GM12878 (cell line): ENCODE measurements around the gene KATNA1. TPM values are rescaled to one million over a fixed set of nuclear protein-coding genes. Genes with fewer than 3 reads are reported as not detected.
A peak's percentile ranks its signal among the peaks of the same experiment; 100 is the strongest.

Experiments
- ATAC-seq: fragments of 200-7000 bp; cut with Tn5 transposase; 3 replicates; pipeline ENCODE4 v1.9.1; 2020; ENCODE audit warnings: mild to moderate bottlenecking, moderate library complexity
- BruUV-seq: library from RNA; stranded (reverse); fragments of 400-500 nt; replicated peaks from 2 replicates; lab custom pipeline; 2021; lab: Mats Ljungman, UMichigan
- CTCF ChIA-PET: fragments of 300-600 bp; sonication (Branson Sonifier 250); formaldehyde crosslinking; extraction: SDS; loops from one replicate; lab custom pipeline; 2021; ENCODE audit warnings: inconsistent platforms; lab: Yijun Ruan, JAX
- POLR2A ChIA-PET: fragments of 350-600 bp; formaldehyde crosslinking; extraction: SDS; loops from one replicate; lab custom pipeline; 2021; ENCODE audit warnings: inconsistent platforms; lab: Charles Lee
- RAD21 ChIA-PET: fragments of 300-600 bp; sonication (Branson Sonifier 250); formaldehyde crosslinking; loops from one replicate; lab custom pipeline; 2023; ENCODE audit warnings: antibody characterized with exemption; ENCODE audit not compliant: unreplicated experiment; lab: Charles Lee
- SMC1A ChIA-PET: fragments of 300-600 bp; sonication (Branson Sonifier 250); formaldehyde crosslinking; loops from one replicate; lab custom pipeline; 2023; ENCODE audit not compliant: unreplicated experiment, uncharacterized antibody; lab: Charles Lee
- DNase-seq: peaks from one replicate; pipeline ENCODE4 v3.0.0-alpha.2; 2011; ENCODE audit warnings: low read depth, low spot score
- FAIRE-seq: peaks from 3 replicates; lab custom pipeline; 2011; peaks lifted over from hg19 to GRCh38; lab: Jason Lieb, UNC
- H2AFZ ChIP-seq: 2 replicates; pipeline ENCODE4 v1.6.0; 2011; ENCODE audit warnings: low read depth, low read length, control low read depth; ENCODE audit not compliant: control insufficient read depth
- H3K27ac ChIP-seq: 2 replicates; pipeline ENCODE4 v1.5.1; 2011; ENCODE audit warnings: control low read depth; ENCODE audit not compliant: control insufficient read depth, insufficient read depth
- H3K27me3 ChIP-seq, 2 experiments: replicated peaks in 1 of 2; 2 replicates each; pipeline versions ENCODE4 v1.6.0 to v1.6.1; 2011; ENCODE audit warnings: low read length in 1 of 2; ENCODE audit not compliant: control insufficient read depth in 2 of 2, insufficient read depth in 2 of 2
- H3K36me3 ChIP-seq, 2 experiments: 2 replicates each; pipeline ENCODE4 v1.5.1; 2011; ENCODE audit warnings: low read length in 1 of 2; ENCODE audit not compliant: control insufficient read depth in 2 of 2, insufficient read depth in 2 of 2
- H3K4me1 ChIP-seq: 2 replicates; pipeline ENCODE4 v1.6.1; 2011; ENCODE audit warnings: mild to moderate bottlenecking, low read length, moderate library complexity, mixed read lengths; ENCODE audit not compliant: control insufficient read depth, insufficient read depth
- H3K4me2 ChIP-seq: 2 replicates; pipeline ENCODE4 v1.6.0; 2011; ENCODE audit warnings: control low read depth; ENCODE audit not compliant: control insufficient read depth, insufficient read depth
- H3K4me3 ChIP-seq: fragments of 200-600 bp; sonication (generic); 2 replicates; pipeline ENCODE4 v1.5.1; 2016
- H3K79me2 ChIP-seq: 2 replicates; pipeline ENCODE4 v1.6.0; 2011; ENCODE audit warnings: low read length; ENCODE audit not compliant: control insufficient read depth, insufficient read depth
- H3K9ac ChIP-seq: 2 replicates; pipeline ENCODE4 v1.8.0; 2011; ENCODE audit warnings: low read length, control low read depth, mixed read lengths; ENCODE audit not compliant: control insufficient read depth, insufficient read depth
- H3K9me3 ChIP-seq: replicated peaks from 3 replicates; pipeline ENCODE4 v1.5.1; 2011; ENCODE audit warnings: mild to moderate bottlenecking, low read length; ENCODE audit not compliant: control insufficient read depth, insufficient read depth
- H4K20me1 ChIP-seq: 2 replicates; pipeline ENCODE4 v1.6.0; 2011; ENCODE audit not compliant: control insufficient read depth, insufficient read depth
- ATF2 ChIP-seq: IDR thresholded peaks from 2 replicates; pipeline ENCODE4 v1.6.1; 2012; ENCODE audit warnings: low read length, inconsistent platforms
- BHLHE40 ChIP-seq, 2 experiments: fragments of 450-650 bp in 1 of 2; IDR thresholded peaks; 2 replicates each; pipeline ENCODE4 v1.6.1; 2011 to 2017; ENCODE audit warnings: low read depth in 2 of 2, borderline replicate concordance in 1 of 2, improper control_type of control experiment in 1 of 2, low read length in 1 of 2, mild to moderate bottlenecking in 1 of 2
- CREB1 ChIP-seq: IDR thresholded peaks from 2 replicates; pipeline ENCODE4 v1.6.1; 2012; ENCODE audit warnings: low read depth, mild to moderate bottlenecking, inconsistent platforms
- EED ChIP-seq: sonication (generic); IDR thresholded peaks from 2 replicates; pipeline ENCODE4 v1.6.1; 2016; ENCODE audit warnings: antibody characterized with exemption, low read depth
- IKZF2 ChIP-seq, 2 experiments: fragments of 450-650 bp; IDR thresholded peaks; 2 replicates each; pipeline ENCODE4 v1.6.1; 2017; ENCODE audit warnings: mild to moderate bottlenecking in 2 of 2, moderate library complexity in 2 of 2
- LARP7 ChIP-seq: fragments of 450-650 bp; IDR thresholded peaks from 2 replicates; pipeline ENCODE4 v1.6.1; 2017; ENCODE audit warnings: mild to moderate bottlenecking
- NFIC ChIP-seq: IDR thresholded peaks from 2 replicates; pipeline ENCODE4 v1.6.1; 2012; ENCODE audit warnings: low read depth, mild to moderate bottlenecking, inconsistent platforms, low read length, moderate library complexity
- RAD21 ChIP-seq: IDR thresholded peaks from 2 replicates; pipeline ENCODE4 v1.6.1; 2011; ENCODE audit warnings: mild to moderate bottlenecking, low read depth, low read length, moderate library complexity; ENCODE audit not compliant: insufficient read depth
- RB1 ChIP-seq: fragments of 450-650 bp; formaldehyde crosslinking; IDR thresholded peaks from 2 replicates; pipeline ENCODE4 v1.6.1; 2017; ENCODE audit warnings: mild to moderate bottlenecking, borderline replicate concordance
- RELB ChIP-seq: fragments of 450-650 bp; IDR thresholded peaks from 2 replicates; pipeline ENCODE4 v1.6.1; 2017; ENCODE audit warnings: low read depth, mild to moderate bottlenecking, moderate library complexity
- SMARCA5 ChIP-seq: fragments of 450-650 bp; IDR thresholded peaks from 2 replicates; pipeline ENCODE4 v1.6.1; 2017; ENCODE audit warnings: mild to moderate bottlenecking
- SPI1 ChIP-seq: IDR thresholded peaks from 2 replicates; pipeline ENCODE4 v1.6.1; 2011; ENCODE audit warnings: low read depth, mild to moderate bottlenecking, low read length, moderate library complexity, borderline replicate concordance; ENCODE audit not compliant: insufficient read depth
- ZBTB11 ChIP-seq: fragments of 450-650 bp; formaldehyde crosslinking; IDR thresholded peaks from 2 replicates; pipeline ENCODE4 v1.5.0; 2022; ENCODE audit warnings: mild to moderate bottlenecking, missing genetic modification characterization
- WGBS: methylation state at CpG from one replicate; pipeline ENCODE4 v1.1.6; 2016; ENCODE audit warnings: low lambda C conversion rate; ENCODE audit not compliant: insufficient replicate concordance, insufficient coverage; ENCODE audit errors: missing lambda C conversion rate; 5-methylcytosine and 5-hydroxymethylcytosine counted together
- in situ Hi-C: fragments of 300-500 bp; cut with MboI; formaldehyde crosslinking; loops from 9 replicates; pipeline ENCODE4 v1.14.3; 2018; ENCODE audit warnings: mixed read lengths
- intact Hi-C: fragments of 100-400 bp; cut with micrococcal nuclease; formaldehyde crosslinking; loops from one replicate; pipeline ENCODE4 v1.14.2; 2022; ENCODE audit not compliant: unreplicated experiment
- polyA plus RNA-seq, 11 experiments: library from polyadenylated mRNA; depleted of rRNA in 4 of 11; unstranded in 6 of 11; stranded (reverse) in 5 of 11; fragments of >200 nt; fragmentation: Nextera tagmentation in 4 of 11; fragmentation: Illumina TruSeq in 1 of 11; extraction: Ambion mirVana in 4 of 11; extraction: Trizol in 1 of 11; gene quantifications; 1 replicate in 1 of 11; 2 replicates in 10 of 11; pipeline versions ENCODE4 v1.2.1 to v1.2.3, GENCODE V29; 2011 to 2016; ENCODE audit warnings: inconsistent platforms in 2 of 11, missing spikeins in 2 of 11, low read depth in 1 of 11
- total RNA-seq, 4 experiments: library from RNA; depleted of rRNA in 3 of 4; stranded (reverse); fragments of >200 nt in 3 of 4; fragmentation: Illumina TruSeq in 1 of 4; extraction: Trizol in 1 of 4; gene quantifications; 2 replicates each; pipeline versions ENCODE4 v1.2.1 to v1.2.3, GENCODE V29; 2013 to 2021

Gene KATNA1
- total and polyA plus RNA-seq, 10 of the 15 experiments (the other 5 are each of a cell fraction or from before 2014, with no cell fraction given), result 15.4 to 35.3 (median 25.1) TPM

GRCh38 chr6:149628875-149629510 lies 19.5 kb downstream of the KATNA1 start:
- Histone ChIP-seq H2AFZ (peak overlapping the region; percentile 83), H3K9ac (peak overlapping the region; percentile 40; the same call in 1 of the 2 replicates), H3K4me1 (peaks cover 12% of the 10 kb centered on the region), H3K9me3 (no peaks in the 10 kb centered on the region; the same call in 2 of the 3 replicates), H3K79me2 (no peaks in the 10 kb centered on the region), H4K20me1 (no peaks in the 10 kb centered on the region), H3K4me2 (peak overlapping the region; percentile 61), H3K4me3 (peak overlapping the region; percentile 29; the same call in 1 of the 2 replicates), H3K36me3 (peaks cover 0 to 18% of the 10 kb centered on the region in 2 experiments; a peak in 1 of 4 replicates), H3K27ac (peak overlapping the region; percentile 74), H3K27me3 (no peaks in the 10 kb centered on the region)
- SMC1A ChIA-PET, result interaction anchor here (1.3 to 1.5 kb wide), 4 partner anchors 16 to 89 kb away, joined by 3 read pairs; partner anchors contain the start of gene LATS1
- POLR2A ChIA-PET, result interaction anchor here (1.0 kb wide), 1 partner anchor 14 kb away, joined by 3 read pairs; no protein-coding TSS in a partner anchor
- RAD21 ChIA-PET, result interaction anchor here (1.0 to 1.4 kb wide), 2 partner anchors 16 to 18 kb away, joined by 3 read pairs; no protein-coding TSS in a partner anchor
- DNase-seq, result peak; percentile 44
- CTCF ChIA-PET, result interaction anchor here (1.8 kb wide), 1 partner anchor 14 kb away, joined by 5 read pairs; no protein-coding TSS in a partner anchor
- no TSS peak for BruUV-seq
- intact Hi-C loops (no loop called here), in situ Hi-C loops (no loop called here)
- peak; percentile 93 for FAIRE-seq
- 27% methylated on average over 4 of the region's 4 CpGs for WGBS
- ATAC-seq, result peak; percentile 96
- peak; percentile 41; the same call in 1 of the 2 replicates for TF ChIP-seq NFIC
- TF ChIP-seq IKZF2 (IDR thresholded peaks at IDR 0.05), result peak in 1 of 2 experiments; percentile 26; a peak in 1 of 4 replicates
- peak; percentile 17; the same call in 1 of the 2 replicates for TF ChIP-seq RAD21
- no peak for TF ChIP-seq RB1
- peak in 1 of 2 experiments; percentile 37; a peak in 1 of 4 replicates for TF ChIP-seq BHLHE40 (IDR thresholded peaks at IDR 0.05; ENCODE audit: borderline replicate concordance in 1 of 2, low read depth in 2 of 2, low read length in 1 of 2)
- no peak for TF ChIP-seq SMARCA5
- TF ChIP-seq RELB, result 0 out of 2 replicates have a peak, but pooled peaks have one; percentile 22
- peak; percentile 60; the same call in 1 of the 2 replicates for TF ChIP-seq SPI1
- TF ChIP-seq ZBTB11 (CRISPR knock-in tag), result no peak
- TF ChIP-seq CREB1, result no peak
- TF ChIP-seq EED, result peak; percentile 51
- TF ChIP-seq LARP7, result no peak
- TF ChIP-seq ATF2, result peak; percentile 65; the same call in 1 of the 2 replicates
